Renal cortical epithelial cell (primary cell): ENCODE measurements around the gene ZBTB20. TPM values are rescaled to one million over a fixed set of nuclear protein-coding genes. Genes with fewer than 3 reads are reported as not detected.

Source experiments
- DNase-seq: peaks from one replicate; pipeline ENCODE4 v3.0.0-alpha.2; 2011; ENCODE audit warnings: low read depth
- total RNA-seq: library from RNA; depleted of rRNA; stranded (reverse); fragments of >200 nt; gene quantifications from 2 replicates; pipeline ENCODE4 v1.2.3, GENCODE V29; 2014

Gene ZBTB20
- total RNA-seq, 1 donor from 2014 or later, result 64.1 TPM

GRCh38 chr3:114634635-114635034, 512.5 kb downstream of the ZBTB20 start:
- DNase-seq, result no peak

GRCh38 chr3:114632757-114633424, 514.2 kb downstream of the ZBTB20 start:
- no peak for DNase-seq

DNA sequence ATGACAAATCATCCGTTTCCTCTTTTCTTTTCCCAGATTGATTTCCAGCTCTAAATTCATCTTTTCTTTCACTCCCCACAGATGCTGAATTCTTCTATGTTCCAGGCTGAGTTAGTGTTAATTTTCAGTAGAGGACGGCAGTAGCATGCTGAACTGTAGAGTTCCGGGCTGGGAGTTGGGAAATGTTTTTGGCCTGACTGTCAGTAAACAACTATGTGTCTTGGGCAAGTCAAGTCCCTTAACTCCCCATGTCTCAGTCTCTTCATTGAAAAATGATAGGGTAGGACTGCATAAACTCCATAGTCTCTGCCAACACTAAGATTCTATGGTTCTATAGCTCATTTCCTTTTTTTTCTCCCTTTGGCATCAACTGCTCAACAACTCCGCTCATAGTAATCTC, 519.3 kb downstream of the ZBTB20 start:
- peak; percentile 33 for DNase-seq

DNA sequence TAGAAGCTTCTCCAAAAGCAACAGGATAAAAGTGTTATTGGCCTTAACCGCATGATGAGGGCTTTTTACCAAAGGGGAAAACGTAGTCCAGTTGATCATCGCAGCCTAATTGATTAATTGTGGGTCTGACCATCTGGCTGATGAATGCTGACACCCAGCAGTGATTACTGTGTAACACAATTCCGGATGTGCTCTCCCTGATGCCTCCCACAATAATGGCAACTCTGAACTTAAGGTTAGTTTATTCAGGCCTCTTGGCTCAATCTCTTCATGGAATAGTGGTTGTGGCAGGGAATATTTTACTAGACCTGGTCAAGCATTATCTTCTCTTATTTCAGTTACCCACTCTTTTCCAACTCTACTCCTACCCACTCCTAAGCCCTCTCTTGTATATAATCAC, 520.3 kb downstream of the ZBTB20 start:
- DNase-seq, result peak; percentile 68

DNA sequence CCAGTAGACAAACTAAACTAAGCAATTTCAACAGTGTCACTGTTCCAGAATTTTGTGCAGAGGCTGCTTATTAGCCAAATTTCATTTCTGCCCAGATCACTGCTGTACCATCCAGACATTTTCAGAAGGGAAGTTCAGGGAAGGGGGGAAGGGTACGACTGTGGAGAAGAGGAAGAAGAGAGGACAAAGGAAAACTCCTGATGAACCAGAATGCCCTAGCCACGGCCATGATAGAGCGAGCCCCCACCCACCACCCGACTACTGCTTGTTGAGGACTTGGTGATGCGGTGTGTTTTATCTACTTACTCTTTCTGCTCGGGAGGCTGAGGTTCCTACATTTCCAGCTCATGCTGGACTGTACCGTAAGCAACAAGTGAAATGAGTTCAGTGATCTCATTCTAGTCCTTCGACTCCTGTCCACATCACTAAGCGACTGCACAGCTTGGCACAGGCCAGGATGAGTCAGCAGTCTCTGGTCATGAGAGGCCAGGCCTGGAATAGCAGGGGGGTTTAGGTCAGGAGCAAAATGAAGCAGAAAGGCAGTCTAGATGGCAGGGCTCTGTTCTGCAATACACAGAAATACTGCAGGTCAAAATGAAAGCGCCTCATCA, 522.4 kb downstream of the ZBTB20 start:
- DNase-seq, result peak; percentile 99

DNA sequence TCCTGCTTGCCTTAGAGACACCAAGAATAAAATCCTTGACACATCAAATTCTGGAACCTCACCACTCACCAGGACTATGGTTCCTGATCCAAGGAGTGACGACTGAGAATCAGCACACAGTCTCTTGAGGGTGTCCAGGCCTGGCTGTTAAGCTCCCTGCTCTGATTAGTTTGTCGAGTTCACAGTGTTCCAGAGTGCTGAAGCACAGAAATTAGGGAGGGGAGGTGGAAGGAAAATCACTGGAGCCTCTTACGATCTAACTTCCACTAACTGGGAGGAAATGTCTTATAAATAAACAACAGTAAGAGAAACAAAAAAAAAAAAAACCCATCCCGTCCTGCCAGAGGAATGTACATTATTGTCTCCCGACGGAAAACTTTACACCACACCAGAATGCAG, 523.0 kb downstream of the ZBTB20 start:
- peak; percentile 87 for DNase-seq

- DNase-seq, result no peak
These were observed 523.6 kb downstream of the ZBTB20 start for GRCh38 chr3:114623420-114624046.

DNA sequence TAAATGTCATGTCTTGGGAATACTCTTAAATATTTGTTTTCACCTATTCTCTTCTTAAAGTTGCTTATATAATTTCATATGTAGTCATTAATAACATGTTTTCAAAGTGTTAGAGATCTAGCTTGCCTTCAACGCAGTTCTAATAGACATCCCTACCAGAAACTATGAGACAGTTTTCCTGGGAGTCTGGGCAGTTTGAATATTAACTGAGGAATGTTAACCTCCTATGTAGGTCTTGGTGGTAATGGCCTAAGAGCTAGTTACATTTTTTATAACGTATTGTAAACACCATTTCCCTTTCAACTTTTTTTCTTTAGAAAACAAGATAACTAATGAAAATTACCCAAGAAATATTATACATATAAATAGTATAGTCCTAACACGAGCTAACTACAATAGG, 525.1 kb downstream of the ZBTB20 start:
- peak; percentile 69 for DNase-seq

- DNase-seq, result no peak
These were observed 527.3 kb downstream of the ZBTB20 start for GRCh38 chr3:114619771-114620170.

DNA sequence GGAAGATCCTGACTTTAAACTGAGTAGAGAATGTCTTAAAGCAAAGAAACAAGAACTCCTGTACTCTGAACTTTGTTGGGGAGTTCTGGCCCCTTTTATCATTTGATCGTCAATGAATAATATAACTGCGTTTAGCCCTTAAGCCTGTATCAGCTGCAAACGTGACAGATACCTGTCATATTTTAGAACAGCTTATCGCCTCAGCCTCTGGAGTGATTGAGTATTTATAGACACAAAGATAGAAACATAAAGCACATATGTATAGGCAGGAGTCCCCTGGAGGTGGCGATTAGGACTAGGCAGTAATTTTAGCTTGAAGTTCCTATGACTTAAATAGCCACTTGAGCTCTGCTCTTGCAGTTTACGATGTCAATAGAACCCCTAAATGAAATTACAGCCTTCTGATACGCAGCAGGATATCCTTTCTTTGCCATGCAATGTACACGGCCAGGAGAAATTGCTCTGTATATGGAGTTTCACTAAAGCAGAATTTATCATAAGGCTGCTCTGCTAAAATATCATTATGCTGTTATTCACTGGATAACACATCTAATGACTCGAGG, 531.5 kb downstream of the ZBTB20 start:
- DNase-seq, result no peak

GRCh38 chr3:114609973-114610630, 537.0 kb downstream of the ZBTB20 start:
- DNase-seq, result peak; percentile 41

- DNase-seq, result peak; percentile 97
These were observed 538.8 kb downstream of the ZBTB20 start for GRCh38 chr3:114608293-114608692.

- DNase-seq, result peak; percentile 50
These were observed 540.8 kb downstream of the ZBTB20 start for GRCh38 chr3:114606336-114606735.

DNA sequence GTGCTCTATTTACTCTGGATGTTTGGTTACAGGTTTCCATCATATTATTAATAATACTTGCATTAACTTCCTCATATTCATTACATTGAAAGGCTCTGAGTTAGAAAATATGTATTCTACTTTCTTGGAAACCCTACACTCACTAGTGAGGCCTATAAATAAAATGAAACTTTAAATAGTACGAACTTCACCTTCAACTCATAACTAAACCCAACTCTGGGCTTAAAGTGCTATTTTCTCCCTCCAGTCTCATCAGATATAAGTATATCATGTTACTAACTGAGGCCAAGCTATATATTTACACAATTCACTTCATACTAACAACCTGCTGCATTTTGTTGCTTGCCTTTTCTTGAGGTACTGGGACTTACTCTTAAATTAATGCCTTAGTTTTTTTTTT, 546.5 kb downstream of the ZBTB20 start:
- DNase-seq, result no peak

GRCh38 chr3:114597871-114598270, 549.2 kb downstream of the ZBTB20 start:
- DNase-seq, result no peak

- no peak for DNase-seq
These were observed 550.1 kb downstream of the ZBTB20 start for GRCh38 chr3:114597012-114597411.

- no peak for DNase-seq
These were observed 550.9 kb downstream of the ZBTB20 start for GRCh38 chr3:114596147-114596546.

DNA sequence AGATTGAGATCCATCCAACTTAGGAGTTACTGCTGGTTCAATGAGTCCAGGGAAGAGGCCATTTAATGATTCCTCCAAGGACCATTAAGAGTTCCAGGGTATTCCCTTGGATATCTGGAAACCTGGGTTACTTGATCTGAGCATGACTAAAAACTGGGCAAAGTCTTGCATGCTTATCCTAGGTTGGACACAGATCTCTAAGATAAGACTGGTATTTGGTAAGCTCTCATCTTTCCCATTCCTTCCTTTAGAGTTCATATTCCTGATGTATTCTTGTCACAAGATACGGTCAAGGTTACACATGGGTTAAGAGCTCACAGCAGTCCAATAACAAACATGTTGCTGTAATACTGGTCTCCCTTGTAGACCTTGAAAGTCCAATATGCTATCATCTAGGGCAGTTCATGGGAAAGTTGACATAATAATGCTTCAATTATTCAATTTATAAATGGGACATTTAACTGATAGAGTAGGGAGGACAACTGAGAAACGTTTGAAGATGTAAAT, 551.5 kb downstream of the ZBTB20 start:
- no peak for DNase-seq

- DNase-seq, result no peak
These were observed 556.6 kb downstream of the ZBTB20 start for GRCh38 chr3:114590309-114591047.

- no peak for DNase-seq
These were observed 559.1 kb downstream of the ZBTB20 start for GRCh38 chr3:114587986-114588385.

DNA sequence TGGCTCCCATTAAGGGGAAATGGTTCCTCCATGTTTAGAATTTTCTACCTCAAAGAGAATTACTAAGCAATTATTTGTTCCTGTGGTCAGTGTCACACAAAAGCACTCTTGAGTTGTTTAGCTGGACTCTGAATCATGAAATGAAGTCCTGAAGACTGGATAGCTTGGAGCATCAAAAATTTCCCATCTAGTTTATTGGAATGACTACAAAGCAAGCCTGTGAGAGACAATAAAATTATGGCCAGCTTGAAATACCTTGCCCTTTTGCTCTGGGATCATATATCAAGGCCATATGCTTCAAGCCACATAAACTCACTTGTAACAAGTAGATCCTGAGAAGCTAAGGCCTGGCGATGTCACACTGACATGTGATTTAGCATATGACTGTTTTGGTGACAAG, 561.0 kb downstream of the ZBTB20 start:
- no peak for DNase-seq
